ENCODE results near the gene DPM3.

- TF ChIP-seq CTCF (IDR thresholded peaks at IDR 0.05): no peak
- no peak for TF ChIP-seq POLR2AphosphoS5 (IDR thresholded peaks at IDR 0.05)
Observed at GRCh38 chr1:155173478-155174323, 33.4 kb upstream of the DPM3 start, which contains the start of gene TRIM46.

Data from breast epithelium (tissue), 3 donors.